Measurements from ENCODE around the gene SPEG.

Gene SPEG

DNA sequence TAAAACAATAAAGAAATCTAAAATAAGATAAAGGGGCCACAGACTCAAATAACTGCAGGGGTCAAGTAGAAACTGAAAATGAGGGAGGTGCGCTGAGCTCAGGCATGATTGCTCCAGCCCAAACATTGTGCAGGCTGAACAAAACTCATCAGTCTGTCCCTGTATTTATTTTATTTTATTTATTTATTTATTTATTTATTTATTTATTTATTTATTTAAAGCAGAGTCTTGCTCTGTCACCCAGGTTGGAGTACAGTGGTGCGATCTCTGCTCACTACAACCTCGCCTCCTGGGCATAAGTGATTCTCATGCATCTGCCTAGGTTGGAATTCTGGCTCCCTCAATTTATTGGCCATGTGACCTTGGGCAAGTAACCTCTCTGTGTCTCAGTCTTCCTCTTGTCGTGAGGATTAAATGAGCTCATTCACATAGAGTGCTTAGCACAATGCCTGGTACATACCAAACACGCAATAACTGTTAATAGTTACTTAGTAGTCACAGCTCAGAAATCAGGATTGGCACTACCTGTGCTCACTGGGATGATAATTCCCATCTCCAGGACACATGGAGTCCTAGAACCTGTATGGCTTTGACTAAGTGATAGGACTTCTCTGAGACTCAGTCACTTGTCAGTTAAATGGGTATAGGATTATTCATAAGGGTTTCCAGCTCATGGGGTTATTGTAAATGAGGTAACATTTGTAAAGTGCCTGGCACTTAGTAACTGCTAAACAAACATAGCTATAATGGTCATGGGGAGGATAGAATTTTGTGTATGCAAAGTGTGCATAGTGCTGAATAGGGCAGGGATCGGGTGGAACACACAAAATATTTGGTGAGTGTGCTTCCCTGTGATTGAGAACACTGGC, 6.0 kb downstream of the SPEG start:
- intact Hi-C loops (cut with DNase I) = no loop called here

DNA sequence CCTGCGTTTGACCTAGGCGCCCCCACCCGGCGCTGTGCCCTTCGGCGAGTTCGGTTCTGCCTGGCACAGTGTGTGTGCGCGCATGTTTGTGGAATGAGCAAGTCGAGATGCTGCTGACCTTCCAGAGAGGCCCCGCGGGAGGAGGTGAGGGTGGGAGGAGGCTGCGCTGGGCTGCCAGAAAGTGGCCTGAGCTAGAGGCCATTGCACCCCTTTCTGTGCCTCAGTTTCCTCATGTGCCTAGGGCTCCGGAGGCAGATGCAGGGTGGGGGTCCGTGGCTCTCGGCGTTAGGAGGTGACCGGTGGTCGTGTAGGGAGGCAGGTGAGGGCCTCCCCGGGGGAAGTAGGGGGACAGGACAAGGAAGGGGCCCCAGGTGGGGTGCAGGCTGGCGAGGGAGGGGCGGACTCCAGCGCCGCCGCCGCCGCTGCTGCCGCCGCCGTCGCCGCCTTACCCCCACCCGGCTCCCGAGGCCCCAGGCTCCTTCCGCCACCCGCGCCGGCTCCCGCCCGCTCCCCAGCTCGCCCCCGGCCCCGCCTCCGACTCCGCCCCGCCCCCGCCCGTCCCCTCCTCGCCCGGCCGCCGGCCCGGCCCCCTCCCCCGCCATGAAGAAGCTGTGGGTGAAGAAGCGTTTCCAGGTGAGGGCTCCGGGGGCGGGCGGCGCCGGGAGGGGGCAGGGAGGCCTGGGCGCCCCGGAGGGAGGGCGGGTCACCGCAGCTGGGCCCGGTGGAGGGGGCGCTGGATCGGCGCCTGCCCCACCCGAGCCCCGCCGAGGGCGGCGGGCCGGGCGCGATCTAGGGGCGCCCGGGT, 7.0 kb downstream of the SPEG start:
- peak in 4 of 10 donors; percentile 29 to 84 (median 56) for DNase-seq
- intact Hi-C loops (cut with DNase I) = no loop called here

More for the DNA sequence above, 6.0 kb downstream of the SPEG start:
- DNase-seq = no peak

DNA sequence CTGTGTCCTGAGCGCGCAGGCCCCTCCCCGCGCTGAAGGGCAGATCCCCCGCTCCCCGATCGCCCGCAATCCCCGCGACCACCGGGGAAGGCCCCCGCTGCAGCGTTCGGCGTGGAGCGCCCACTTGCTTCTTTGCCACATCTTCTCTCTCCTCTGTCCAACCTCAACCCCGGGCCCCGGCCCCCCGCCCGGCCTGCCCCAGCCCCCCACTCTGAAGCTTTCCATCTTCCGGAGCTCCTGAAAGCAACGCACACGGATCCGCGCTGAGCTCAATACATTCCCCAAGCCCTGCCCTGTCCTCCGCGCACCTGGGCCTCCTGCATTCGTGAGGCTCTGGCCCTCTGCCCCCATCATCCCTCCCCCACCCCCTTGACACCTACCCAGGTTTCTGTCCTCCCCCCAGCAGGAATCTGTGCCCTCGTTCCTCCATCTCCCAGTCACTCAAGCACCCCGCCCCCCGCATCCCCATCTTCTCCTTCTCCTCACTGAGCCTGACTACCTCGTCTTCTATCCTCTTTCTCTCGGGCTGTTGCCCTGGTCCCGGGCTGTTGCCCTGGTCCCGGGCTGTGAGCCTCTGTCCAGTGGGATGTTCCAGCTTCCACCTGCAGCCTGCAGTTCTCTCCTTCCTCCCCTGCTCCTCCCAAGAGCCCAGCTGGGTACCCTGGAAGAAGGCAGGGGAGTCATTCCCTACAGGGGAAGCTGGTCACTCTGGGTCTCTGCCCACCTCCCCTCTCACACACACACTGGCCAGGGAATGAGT, 7.8 kb downstream of the SPEG start:
- intact Hi-C loops (cut with DNase I) = no loop called here
- DNase-seq = peak in 2 of 10 donors; percentile 70 to 81

DNA sequence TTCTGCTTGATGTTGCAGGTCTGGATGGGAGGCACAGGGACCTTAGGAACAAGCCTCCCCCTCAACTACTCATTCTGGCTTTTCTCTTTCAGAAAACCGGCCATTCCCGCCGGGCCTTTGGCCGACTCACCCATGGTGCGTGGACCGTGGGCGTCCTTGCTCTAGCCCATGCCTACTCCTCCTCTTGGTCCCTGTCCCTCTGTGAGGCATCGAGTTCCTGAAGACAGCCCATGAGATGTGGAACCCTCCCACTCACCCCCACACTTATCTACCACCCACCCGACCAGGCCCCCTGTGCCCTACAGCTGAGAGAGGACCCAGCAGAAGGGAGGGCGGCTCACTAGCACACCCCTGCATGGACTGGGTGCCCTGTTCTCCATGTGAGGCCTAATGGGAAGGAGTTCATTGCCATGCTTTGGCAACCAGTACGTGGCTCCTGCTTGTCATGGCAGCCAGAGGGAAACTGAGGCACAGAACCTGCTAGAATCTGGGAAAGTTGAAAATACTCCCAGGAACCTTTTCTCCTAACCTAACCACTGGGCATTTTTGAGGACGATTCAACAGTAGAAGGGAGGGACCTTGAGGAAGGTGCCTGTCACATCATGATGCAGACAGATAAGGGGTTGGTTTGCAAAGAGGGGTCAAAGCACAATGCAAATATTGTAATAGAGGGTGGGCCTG, 8.5 kb downstream of the SPEG start:
- intact Hi-C loops (cut with DNase I) = no loop called here
- peak in 2 of 10 donors; percentile 67 to 70 for DNase-seq

DNA sequence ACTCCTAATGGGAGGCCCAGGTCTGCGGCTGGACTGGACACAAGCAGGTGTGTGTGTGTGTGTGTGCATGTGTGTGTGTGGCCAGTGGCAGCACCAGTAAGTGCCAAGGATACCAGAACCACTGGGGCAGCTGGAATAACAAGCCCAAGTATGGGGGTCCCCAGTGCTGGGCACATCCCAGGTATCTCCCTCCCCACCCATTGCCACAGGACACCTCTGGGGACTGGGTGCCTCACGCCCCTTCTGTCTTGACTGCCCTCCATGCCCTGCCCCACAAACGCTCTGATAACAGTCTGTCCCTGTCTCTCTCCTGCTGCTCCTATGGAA, 9.0 kb downstream of the SPEG start:
- DNase-seq = peak in 1 of 10 donors; percentile 6

DNA sequence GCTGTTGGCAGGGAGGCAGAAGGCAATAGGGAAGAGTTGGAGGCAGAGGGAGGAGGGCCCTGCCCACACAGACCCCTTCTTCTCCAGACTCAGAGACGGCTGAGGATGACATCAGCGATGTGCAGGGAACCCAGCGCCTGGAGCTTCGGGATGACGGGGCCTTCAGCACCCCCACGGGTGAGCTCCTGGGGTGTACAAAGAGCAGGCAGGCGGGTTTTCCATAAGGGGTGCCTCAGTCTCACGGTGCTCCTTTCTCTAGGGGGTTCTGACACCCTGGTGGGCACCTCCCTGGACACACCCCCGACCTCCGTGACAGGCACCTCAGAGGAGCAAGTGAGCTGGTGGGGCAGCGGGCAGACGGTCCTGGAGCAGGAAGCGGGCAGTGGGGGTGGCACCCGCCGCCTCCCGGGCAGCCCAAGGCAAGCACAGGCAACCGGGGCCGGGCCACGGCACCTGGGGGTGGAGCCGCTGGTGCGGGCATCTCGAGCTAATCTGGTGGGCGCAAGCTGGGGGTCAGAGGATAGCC, 10.0 kb downstream of the SPEG start:
- DNase-seq = peak in 6 of 10 donors; percentile 44 to 92 (median 78)
- intact Hi-C loops (cut with DNase I) = no loop called here

More for the DNA sequence above, 9.0 kb downstream of the SPEG start:
- intact Hi-C loops (cut with DNase I) = no loop called here

DNA sequence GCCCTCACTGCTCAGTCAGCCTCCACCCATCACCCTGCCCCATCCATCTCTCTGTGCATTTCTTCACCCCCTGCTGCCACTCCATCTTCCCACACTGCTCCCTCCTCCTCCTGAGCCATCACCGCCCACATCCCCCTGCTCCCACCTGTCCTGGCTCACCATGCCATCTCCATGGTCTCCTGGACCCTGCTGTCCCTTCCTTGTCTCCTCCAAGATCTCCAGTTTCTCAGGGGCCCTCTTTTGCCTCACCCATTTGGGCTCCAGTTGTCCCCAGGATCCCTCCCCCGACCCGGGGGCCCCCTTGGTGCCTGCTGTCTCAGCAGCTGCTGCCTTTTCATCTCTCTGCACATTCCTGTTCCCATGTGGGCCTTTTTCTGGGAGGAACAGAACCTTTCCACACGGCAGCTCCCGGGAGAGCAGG, 10.6 kb downstream of the SPEG start:
- intact Hi-C loops (cut with DNase I) = no loop called here
- DNase-seq = peak in 3 of 10 donors; percentile 29 to 81 (median 73)

DNA sequence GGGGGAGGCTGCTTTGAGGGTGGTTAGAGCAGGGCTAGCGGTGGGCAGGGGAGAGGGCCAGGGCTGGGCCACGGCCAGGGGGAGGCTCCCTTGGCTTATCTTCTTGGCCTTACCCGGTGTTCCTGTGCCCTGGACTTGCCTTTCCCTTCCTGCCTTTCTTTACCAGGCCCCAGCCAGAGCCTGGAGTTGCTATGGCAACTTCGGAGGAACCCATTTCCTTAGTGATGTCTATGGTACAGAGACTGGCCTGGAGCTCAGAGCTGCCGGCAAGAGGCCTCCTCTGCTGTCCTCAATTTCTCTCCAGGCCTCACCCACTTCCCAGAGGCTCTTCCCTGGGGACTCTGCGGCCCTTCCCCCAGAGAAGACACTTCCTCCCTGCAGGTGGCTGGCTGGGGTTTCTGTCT, 11.5 kb downstream of the SPEG start:
- intact Hi-C loops (cut with DNase I) = no loop called here

DNA sequence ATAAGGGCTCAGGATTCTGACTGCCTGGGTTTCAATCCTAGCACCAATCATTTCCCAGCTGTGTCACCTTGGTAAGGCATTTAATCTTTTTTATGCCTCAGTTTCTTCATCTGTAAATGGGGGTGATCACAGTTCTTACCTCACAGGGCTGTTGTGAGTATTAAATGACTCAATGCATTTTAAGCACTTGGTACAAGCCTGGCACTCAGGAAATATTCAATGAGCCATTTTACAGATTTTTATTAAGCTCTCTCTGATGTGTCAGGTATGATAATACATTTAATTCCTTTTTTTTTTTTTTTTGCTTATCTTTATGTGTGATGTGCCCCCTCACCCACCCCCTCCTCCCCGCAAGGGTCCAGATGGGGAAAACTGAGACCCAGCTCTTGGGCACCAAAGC, 12.0 kb downstream of the SPEG start:
- intact Hi-C loops (cut with DNase I) = no loop called here
- peak in 1 of 10 donors; percentile 9 for DNase-seq

More for the DNA sequence above, 11.5 kb downstream of the SPEG start:
- peak in 8 of 10 donors; percentile 32 to 92 (median 60) for DNase-seq

DNA sequence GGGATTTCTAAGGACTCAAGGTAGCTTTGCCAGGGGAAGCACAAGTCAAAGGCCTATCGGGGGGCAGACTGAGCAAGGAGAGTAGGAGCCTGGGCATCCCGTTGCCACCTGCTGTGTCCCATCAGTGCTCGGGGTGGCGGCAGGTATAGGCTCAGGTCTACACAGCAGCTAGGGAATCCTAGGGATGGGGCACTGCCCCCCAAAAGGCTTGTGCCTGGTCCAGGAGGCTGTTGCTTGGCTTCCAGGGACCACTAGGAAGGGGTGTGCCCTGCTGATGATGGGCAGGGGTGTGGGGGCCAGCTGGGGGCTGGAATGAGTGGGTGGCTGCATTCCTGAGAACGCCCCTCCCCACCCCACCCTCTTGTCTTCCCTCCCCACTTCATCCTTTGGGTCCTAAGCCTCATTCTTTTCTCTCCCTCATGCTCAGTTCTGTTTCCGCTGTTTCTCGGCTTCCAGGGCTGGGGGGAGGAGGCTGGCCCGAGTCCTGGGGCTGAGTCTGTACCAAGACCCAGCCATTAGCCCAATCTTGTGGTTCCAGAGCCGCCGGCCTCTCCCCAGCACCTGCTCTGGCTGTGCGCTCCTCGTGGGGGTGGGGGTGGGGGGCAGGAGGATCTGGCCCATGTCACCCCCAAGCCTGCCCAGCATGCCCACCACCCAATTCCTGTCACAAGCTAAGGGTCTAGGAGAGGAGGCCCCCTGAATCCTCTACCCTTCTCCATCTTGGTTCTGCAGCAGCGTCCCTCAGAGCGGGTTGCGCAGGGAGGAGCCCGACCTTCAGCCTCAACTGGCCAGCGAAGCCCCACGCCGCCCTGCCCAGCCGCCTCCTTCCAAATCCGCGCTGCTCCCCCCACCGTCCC, 12.8 kb downstream of the SPEG start:
- peak in 2 of 10 donors; percentile 77 to 84 for DNase-seq
- intact Hi-C loops (cut with DNase I) = no loop called here

DNA sequence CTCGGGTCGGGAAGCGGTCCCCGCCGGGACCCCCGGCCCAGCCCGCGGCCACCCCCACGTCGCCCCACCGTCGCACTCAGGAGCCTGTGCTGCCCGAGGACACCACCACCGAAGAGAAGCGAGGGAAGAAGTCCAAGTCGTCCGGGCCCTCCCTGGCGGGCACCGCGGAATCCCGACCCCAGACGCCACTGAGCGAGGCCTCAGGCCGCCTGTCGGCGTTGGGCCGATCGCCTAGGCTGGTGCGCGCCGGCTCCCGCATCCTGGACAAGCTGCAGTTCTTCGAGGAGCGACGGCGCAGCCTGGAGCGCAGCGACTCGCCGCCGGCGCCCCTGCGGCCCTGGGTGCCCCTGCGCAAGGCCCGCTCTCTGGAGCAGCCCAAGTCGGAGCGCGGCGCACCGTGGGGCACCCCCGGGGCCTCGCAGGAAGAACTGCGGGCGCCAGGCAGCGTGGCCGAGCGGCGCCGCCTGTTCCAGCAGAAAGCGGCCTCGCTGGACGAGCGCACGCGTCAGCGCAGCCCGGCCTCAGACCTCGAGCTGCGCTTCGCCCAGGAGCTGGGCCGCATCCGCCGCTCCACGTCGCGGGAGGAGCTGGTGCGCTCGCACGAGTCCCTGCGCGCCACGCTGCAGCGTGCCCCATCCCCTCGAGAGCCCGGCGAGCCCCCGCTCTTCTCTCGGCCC, 13.6 kb downstream of the SPEG start:
- DNase-seq = peak in 2 of 10 donors; percentile 48 to 72
- intact Hi-C loops (cut with DNase I) = no loop called here

DNA sequence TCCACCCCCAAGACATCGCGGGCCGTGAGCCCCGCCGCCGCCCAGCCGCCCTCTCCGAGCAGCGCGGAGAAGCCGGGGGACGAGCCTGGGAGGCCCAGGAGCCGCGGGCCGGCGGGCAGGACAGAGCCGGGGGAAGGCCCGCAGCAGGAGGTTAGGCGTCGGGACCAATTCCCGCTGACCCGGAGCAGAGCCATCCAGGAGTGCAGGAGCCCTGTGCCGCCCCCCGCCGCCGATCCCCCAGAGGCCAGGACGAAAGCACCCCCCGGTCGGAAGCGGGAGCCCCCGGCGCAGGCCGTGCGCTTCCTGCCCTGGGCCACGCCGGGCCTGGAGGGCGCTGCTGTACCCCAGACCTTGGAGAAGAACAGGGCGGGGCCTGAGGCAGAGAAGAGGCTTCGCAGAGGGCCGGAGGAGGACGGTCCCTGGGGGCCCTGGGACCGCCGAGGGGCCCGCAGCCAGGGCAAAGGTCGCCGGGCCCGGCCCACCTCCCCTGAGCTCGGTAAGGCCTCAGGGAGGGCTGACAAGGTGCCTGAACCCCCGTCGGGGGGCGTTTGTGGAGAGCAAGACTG, 14.2 kb downstream of the SPEG start:
- peak in 2 of 10 donors; percentile 60 to 72 for DNase-seq

DNA sequence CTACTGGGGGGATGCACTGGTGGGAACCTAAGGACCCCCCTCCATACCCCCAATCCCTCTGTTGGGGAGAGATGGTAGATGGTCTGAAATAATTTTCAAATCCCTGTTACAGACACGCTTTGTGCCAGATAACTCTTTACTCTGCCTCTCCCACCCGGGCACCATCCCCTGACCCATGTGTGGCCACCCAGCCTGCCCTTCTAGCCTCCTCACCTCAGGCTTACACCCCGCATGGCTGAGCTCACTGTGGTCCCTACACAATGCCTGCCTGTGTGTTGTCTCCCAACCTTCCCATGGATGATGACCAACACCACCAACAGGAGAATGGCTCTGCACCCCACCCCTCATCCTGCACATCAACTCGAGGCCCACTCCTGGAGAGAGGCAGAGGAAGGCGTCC, 15.0 kb downstream of the SPEG start:
- intact Hi-C loops (cut with DNase I) = no loop called here

More for the DNA sequence above, 14.2 kb downstream of the SPEG start:
- intact Hi-C loops (cut with DNase I) = no loop called here

DNA sequence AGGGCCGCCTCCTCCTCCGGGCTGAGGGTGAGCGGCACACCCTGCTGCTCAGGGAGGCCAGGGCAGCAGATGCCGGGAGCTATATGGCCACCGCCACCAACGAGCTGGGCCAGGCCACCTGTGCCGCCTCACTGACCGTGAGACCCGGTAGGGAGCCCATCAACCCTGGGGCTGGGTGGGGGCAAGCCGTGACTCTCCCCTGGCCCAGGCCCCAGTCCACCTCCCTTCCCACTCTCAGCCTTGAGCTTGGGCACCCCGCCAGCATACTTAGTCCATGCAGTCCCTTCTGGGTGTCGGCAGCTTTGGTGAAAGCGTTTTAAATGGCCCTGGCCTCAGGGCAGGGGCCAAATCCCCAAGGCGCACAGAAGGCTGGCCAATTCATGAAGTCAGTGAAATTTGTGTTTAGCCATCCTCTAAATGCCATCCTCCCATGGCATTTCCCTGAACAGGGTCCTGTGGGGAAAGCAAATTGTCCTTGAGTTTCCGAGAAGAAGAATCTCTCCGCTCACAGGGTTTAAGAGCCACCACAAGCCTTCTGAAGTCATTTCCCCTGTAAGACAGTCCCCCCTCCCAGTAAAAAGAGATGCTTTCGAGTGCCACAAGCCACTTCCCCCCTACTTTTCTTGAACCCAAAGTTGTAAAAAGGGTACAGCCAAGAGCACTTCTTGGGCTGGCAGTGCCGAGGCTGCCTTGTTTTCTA, 17.2 kb downstream of the SPEG start:
- intact Hi-C loops (cut with DNase I) = no loop called here

More for the DNA sequence above, 15.0 kb downstream of the SPEG start:
- DNase-seq = peak in 2 of 10 donors; percentile 35 to 71

DNA sequence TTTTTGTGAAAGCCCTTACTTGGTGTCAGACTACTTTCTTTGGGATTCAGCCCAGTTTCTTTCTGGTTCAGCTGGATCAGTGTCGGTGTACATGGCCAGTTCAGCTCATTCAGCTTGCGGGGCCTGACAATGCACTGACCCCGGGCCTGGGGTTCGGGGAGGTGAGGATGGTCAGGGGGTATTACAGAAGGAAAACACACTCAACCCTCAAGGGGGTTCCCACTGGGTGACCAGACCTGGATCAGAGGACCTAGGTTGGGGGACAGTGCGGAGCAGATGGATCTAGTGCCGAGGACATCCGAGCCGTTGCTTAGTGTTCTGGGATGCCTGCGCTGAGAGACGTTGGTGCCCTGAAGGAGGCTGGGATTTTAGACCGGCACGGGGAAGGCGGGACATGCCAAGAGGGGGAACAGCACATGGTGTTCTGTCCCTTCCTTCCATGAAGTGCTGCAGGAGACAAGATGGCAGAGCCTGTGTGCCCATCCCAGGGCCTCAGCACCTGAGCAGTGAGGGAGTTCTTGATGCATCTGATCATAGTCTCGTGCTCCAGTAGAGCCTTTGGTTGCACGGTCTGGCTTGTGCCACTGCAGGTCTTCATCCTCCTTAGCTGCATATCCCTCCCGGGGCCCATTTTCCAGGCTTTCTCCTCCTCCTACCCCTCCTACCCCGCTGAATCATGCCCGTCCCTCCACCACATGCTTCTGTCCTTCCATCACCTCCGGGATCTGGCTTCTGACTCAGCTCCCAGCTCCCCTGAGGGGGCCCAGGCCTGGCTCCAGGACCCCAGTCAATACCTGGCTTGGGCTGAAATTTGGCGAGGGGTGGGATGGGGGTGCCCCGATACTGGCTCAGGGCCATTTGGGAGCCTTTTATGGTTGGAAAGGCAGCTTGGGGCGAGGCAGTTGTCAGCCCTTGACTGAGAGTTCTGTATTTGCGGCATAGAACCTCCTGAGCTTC, 18.0 kb downstream of the SPEG start:
- peak in 5 of 10 donors; percentile 25 to 92 (median 69) for DNase-seq
- intact Hi-C loops (cut with DNase I) = no loop called here

More for the DNA sequence above, 17.2 kb downstream of the SPEG start:
- peak in 3 of 10 donors; percentile 52 to 87 (median 75) for DNase-seq

Measured in posterior cingulate gyrus (tissue), 11 donors.